ENCODE data around the gene ELAC2.
A peak's percentile ranks its signal among the peaks of the same experiment; 100 is the strongest.

The ELAC2 gene

DNA sequence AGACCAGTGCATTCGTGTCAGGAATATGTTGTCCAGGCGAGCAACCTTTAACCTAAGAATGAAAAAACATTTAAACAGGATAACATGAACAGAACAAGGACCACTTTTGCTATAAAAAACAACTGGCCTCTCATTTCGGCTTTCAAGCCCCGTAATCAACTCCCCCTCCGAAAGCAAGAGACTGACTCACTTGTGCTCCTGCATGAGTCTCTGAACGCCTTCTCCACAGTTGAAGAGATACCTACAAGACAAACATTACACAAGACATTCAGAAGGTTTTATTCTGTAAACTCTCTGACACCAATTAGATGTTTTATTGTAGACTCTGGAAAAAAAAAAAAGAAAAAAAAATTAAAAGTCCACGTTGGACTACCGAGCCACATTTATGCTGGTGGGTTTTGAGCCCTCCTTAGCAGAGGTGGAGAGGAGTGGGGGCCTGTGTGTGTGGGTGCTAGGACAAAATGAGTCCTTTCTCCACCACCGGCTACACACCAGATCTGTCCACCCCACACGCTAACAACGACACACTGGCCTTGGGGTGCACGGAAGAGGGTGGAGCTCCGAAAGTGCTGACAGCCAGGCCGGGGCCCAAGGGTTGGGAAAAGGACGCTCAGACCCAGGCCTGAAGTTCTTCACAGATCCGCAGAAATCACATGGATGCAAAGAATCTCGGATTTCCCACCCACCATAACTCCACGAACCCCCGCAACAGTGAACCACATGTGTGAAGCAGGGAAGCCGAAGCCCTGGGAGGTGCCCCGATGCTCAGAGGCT lies 759 bp downstream of the ELAC2 start:
- no peak for DNase-seq (ENCODE audit: low read depth)

DNA sequence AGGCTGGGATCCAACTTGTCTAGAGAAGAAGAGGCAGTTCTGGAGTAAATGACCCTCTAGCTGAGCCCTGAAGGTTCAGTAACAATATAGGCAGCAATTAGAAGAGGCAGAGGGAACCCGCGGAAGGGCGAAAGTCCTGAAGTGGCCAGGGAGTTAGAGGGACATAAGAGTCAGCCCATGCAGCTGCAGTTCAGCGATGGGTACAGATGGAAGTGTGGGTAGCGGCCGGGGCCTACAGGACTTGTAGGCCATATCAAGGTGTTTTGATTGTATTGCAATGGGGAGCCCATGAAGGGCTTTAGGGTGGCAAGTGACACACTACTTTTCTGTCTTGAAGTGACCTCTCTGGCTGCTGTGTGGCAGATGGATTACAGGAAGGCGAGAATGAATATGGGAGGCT lies 3.0 kb downstream of the ELAC2 start:
- no peak for DNase-seq (ENCODE audit: low read depth)

DNA sequence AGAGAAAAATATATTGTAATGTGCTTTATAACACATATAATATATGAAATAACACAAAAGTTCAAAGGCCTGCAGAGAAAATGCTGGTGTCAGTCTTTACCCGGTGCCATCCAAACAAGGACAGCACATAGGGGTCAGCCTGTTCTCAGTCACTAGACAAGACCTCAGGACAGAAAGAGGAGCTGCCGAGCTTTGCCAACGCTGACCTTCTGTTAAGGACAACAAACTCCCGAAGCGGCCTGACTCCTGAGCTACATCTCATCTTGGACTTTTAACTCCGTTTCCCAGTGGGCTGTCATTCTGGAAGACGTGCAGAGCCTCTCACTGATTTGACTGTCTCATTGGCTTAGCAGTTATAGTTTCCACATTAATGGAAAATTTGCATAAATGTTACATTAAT lies 6.9 kb downstream of the ELAC2 start:
- DNase-seq (ENCODE audit: low read depth) = no peak

- no peak for DNase-seq (ENCODE audit: low read depth)
Measured at GRCh38 chr17:13008461-13008860, 9.4 kb downstream of the ELAC2 start.

DNA sequence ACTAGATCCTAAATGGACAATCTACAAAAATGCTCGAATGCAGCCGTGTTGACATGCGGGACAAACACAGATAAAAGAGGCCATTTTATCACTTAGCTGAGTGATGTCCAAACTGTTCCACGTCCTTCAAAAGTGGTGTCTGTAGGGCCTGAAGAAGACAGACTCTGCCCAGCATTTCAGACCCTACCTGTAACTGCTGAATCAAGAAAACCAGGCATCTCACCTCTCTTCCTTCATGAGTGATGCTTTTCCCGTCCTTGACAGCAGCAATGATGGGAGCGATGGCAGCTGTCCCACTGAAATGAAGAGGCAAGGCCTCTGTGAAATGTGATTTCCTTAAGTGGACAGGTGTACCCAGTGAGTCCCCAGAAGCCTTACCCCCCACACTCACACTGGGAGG lies 12.3 kb downstream of the ELAC2 start:
- DNase-seq (ENCODE audit: low read depth) = no peak

DNA sequence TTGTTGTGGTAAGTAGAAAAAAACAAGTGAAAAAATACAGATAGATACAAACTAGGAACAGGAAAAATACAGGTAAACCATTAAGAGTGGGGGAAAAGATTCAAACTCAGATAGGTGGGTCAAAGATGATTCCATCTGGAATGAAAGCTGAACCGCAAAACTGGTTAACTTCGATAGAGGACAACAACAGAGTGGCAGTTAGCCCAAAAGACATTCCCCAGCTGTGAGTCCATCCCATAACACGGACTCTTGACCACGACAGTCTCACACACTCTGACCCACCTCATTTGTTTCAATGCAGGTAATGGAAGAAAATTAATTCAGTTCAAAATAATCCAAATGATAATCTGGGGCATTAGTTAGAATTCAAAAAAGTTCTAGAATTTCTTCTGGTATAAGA lies 13.5 kb downstream of the ELAC2 start:
- DNase-seq (ENCODE audit: low read depth) = no peak

DNA sequence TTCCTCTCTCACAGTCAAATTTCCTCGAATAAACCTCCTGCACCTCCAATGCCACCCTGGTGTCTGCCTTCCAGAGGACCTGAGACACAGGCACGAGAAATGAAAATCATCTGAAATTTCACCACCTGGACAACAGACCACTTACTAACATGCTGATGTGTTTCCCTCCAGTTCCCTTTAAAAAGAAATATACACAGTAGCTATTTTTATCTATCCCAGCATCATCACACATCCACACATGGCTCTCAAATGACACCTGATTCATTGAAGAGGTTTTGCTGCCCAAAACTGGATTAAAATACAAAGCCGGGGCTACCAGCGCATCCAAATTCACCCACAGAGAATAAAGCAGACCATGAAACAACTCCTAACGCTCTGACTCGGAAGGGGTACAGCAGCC lies 13.9 kb downstream of the ELAC2 start:
- DNase-seq (ENCODE audit: low read depth) = no peak

GRCh38 chr17:13003454-13003851 lies 14.4 kb downstream of the ELAC2 start:
- DNase-seq (ENCODE audit: low read depth) = no peak

DNA sequence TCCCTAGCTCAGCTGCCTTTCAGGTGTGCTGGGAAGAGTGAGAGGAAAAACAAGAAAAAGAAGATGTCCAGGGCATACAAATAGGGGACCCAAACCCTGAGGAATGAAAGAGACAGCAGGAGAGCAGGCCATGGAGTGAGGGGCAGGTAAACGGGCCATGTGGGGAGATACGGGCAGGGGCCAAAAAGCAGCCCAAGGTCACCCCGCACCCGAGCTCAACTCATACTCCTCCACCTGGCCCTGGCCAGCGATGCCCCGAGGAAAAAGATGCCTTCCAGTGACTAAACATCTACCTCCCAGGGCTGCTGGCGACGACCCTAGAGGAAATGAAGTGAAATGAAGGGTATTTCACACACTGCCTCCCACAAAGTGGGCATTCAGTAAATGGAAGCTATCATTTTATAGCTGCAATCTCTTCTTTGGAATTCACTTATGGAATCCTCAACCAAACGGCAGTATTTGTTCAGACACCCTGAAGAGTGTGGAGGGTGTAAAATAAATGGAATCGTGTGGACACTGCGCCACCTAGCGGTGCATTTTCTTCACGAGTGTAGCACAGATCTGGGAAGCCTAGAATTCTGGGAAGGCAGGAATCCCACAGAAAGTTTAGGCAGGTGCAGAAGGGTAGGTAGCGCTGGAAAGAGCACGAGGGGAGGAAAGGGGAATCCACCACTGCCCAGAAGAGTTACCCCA lies 14.9 kb downstream of the ELAC2 start:
- peak; percentile 29 for DNase-seq (ENCODE audit: low read depth)

- DNase-seq (ENCODE audit: low read depth) = no peak
Measured at GRCh38 chr17:13001991-13002615, 15.7 kb downstream of the ELAC2 start.

DNA sequence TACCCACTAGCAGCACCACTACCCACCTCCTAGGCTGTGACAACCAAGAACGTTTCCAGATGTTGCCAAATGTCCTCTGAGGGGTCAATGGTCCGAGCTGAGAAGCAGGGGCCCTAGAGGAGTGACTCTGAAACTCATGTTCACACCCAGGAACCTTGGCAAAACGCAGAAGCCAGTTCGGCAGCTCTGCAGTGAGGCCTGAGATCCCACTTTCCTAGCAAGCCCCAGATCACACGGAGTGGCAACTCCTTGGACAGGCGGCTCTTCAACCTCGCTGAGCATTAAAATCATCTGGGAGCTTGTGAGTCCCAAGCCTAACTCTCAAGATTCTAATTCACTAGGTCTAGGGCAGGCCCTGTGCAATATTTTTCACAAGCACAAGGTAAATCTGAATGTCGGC lies 17.3 kb downstream of the ELAC2 start:
- no peak for DNase-seq (ENCODE audit: low read depth)

DNA sequence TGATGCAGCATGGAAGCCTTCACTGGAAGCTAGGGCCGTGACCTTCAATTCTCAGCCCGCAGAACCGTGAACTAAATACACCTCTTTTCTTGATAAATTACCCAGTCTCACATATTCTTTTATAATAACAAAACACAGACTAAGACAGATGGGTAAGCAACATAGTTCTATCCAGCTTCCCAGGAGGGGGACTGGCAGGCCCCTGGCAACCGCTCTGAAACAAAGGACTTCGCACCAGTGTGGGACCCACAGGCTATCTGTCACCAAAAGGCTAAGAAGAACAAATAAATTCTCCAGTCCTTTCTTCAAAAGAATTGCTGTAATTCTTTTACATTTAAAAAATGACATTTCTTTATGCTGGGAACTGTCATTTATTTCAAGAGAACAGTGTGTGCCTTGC lies 19.0 kb downstream of the ELAC2 start:
- no peak for DNase-seq (ENCODE audit: low read depth)

DNA sequence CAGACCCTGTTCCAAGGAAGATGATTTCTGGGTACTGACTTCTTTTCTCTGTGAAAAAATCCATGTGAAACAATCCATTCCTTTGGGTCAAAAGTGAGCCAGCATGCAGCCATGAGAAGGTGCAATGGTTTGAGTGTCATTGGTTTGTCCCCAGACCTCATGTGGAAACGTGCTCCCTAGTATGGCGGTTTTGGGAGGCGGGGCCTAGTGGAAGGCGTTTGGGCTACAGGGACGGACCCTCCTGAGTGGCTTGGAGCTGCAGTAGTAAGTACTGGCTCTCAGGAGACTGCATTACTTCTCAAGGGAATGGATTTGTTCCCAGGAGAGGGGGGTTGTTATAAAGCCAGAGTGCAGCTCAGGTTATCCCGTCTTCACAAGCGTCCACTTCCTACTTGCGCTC lies 19.4 kb downstream of the ELAC2 start:
- DNase-seq (ENCODE audit: low read depth) = no peak

DNA sequence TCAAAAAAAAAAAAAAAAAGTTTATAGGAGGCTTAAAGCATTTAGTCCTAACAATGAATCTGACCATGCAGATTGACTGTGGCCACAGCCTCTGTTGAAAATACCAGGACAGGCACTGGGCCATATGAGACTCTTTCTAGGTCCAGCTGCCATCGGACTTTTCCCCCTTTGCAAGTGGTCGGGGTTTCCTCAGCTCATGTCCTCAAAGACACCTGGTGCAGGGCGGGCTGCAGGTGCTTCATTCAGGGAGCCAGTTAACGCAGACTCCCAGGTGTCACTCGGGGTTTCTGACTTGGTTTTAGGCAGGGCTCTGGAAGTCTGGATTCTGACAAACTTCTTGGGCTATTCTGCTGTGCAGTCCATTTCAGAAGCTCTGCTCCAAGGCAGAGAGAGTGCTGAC lies 20.9 kb downstream of the ELAC2 start:
- no peak for DNase-seq (ENCODE audit: low read depth)

GRCh38 chr17:12996357-12996756 lies 21.5 kb downstream of the ELAC2 start:
- no peak for DNase-seq (ENCODE audit: low read depth)

DNA sequence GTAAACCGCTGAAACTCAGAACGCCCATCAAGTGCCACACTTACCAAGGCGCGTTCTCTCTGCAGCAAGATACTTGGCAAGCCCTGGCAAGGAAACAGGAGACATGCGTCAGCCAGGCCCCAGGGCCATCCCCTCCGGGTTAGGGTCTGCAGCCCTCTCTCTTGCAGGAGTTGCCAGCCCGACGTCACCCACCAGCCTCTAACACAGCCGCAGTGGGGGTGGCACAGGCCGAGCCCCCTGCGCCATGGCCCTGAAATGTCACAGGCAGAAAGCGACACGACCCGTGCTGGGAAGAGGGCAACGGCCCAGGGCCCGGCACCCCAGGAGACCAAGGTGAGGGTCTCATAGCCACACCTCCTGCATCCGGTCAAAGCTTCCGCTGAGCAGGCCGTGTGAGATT lies 21.9 kb downstream of the ELAC2 start:
- DNase-seq (ENCODE audit: low read depth) = no peak

GRCh38 chr17:12995106-12995895 lies 22.5 kb downstream of the ELAC2 start:
- DNase-seq (ENCODE audit: low read depth) = no peak

DNA sequence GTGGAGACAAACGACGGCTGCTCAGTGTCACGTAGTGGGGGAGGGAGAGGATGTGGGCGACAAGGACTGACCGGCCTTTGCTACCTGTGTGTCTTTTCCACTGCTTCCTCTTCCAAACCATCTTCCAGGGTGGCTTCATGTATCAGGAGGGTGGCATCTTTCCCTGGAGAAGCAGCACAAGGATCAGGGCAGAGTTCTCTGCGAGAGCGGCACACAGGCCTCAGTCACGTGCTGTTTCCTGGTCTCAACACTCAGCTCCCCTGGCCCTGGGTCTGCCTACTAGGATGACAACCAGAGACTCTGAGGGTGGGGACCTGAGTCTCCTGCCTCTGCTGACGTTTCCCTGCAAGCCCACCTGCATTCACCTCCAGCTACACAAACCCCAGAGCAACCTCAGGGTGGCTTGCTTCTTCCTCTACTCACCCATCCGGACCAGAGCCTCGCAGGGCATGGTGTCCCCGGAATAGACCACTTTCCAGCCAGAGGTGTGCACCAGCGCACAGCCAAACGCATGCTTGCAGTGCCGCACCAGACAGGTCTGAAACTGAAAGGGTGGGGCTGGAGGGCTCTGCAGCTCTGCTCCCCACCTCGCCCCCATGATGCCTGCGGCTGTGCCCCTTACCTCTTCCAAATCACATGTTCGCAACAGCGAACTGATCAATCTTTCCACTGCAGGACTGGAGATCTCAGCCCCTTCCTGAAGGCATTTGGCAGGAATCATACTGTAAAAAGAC lies 23.3 kb downstream of the ELAC2 start:
- DNase-seq (ENCODE audit: low read depth) = no peak

DNA sequence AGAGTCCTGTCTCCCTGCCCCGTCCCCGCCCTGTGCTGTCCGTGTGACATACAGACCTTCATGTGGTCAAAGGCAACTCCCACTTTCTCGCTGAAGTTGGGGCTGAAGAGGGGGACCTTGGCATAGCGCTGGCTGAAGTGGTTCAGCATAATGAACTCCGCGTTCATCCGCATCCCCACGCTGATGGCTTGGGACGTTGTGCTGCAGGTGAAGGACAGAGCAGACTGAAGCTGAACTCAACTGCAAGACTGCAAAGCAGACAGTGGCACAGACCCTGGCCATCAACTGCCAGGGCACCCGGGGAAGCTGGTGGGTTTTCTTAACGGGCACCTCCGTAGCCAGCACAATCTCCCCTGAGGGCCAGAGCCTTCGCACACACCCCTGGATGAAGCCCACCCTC lies 24.2 kb downstream of the ELAC2 start:
- DNase-seq (ENCODE audit: low read depth) = no peak

GRCh38 chr17:12992676-12993075 lies 25.2 kb downstream of the ELAC2 start:
- DNase-seq (ENCODE audit: low read depth) = no peak

DNA sequence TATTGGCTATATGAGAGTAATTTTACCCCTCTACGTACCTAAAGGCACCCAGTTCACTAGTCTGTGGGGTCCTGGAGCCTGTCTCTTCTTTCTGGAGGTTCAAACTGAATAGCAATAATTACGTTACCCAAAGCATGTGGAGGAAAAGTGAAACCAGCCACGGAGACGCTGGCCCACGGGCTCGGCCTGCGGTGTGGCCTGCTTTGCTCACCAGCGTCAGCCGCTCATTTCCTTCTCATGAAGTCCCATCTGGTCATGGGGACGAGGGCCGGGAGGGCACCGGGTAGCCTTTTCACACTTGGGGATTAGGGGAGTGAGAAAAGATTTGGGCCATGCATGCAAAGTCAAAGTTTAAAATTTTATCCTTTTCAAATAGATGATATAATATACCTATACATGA lies 26.9 kb downstream of the ELAC2 start:
- no peak for DNase-seq (ENCODE audit: low read depth)

Measured in stimulated activated CD8-positive, alpha-beta memory T cell treated with anti-CD3 and anti-CD28 coated beads, Interleukin-15, amount 100 ng/mL, for 1 hour (primary cell).